ENCODE results near the gene IL3.

DNA sequence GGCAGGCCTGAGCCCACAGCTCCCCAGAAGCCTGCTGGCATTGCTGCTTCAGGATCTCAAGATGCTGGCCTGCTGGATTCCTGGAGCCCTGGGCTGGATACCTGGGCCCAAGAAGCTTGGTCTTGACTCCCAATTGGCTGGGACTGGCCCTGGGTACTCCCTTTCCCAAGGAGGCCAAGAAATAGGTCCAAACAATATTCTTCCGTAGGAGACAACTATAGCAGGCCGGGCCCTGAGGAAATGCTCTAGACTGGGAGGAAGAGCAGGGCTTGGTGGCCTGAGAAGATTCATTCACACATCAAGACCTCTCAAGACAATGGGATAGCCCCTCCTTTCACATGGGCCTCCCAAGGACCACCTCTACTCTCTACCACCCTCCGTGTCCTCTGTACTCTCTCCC, 21.0 kb downstream of the IL3 start:
- TF ChIP-seq POLR2A (IDR thresholded peaks at IDR 0.05; ENCODE audit: low read depth) (no peak), CTCF (IDR thresholded peaks at IDR 0.05) (no peak)
